ACC112 (cell line): ENCODE results near the gene HELZ2.
"Not testable (repeated sequence)": the region's sequence is repeated elsewhere in the genome, so short reads cannot be mapped to it uniquely, and the experiment has no call there.

ENCODE experiments used
- H2AFZ ChIP-seq: fragments of 200-600 bp; sonication (generic); one replicate; pipeline ENCODE4 v1.6.0; 2017; ENCODE audit warnings: antibody characterized with exemption, low read length; ENCODE audit not compliant: unreplicated experiment
- H3K27ac ChIP-seq: fragments of 200-600 bp; sonication (generic); 2 replicates; pipeline ENCODE4 v1.5.1; 2014; ENCODE audit warnings: low read depth, mild to moderate bottlenecking, antibody characterized with exemption, low read length, moderate library complexity
- H3K27me3 ChIP-seq: fragments of 200-600 bp; sonication (generic); 2 replicates; pipeline ENCODE4 v1.6.1; 2014; ENCODE audit warnings: mild to moderate bottlenecking, antibody characterized with exemption, low read length, moderate library complexity, mixed read lengths; ENCODE audit not compliant: insufficient read depth
- H3K36me3 ChIP-seq: fragments of 200-600 bp; sonication (generic); 2 replicates; pipeline ENCODE4 v1.6.1; 2016; ENCODE audit warnings: mild to moderate bottlenecking, antibody characterized with exemption, low read length, moderate library complexity, mixed read lengths; ENCODE audit not compliant: insufficient read depth
- H3K4me1 ChIP-seq: fragments of 200-600 bp; sonication (generic); one replicate; pipeline ENCODE4 v1.6.1; 2016; ENCODE audit warnings: low read length, mixed read lengths; ENCODE audit not compliant: insufficient read depth, unreplicated experiment, control insufficient read depth
- H3K4me3 ChIP-seq: fragments of 200-600 bp; sonication (generic); 2 replicates; pipeline ENCODE4 v1.5.1; 2014; ENCODE audit warnings: mild to moderate bottlenecking, low read depth, low read length
- H3K79me2 ChIP-seq: fragments of 200-600 bp; sonication (generic); one replicate; pipeline ENCODE4 v1.6.0; 2016; ENCODE audit warnings: low read length; ENCODE audit not compliant: control insufficient read depth, unreplicated experiment, insufficient read depth

HELZ2 gene

DNA sequence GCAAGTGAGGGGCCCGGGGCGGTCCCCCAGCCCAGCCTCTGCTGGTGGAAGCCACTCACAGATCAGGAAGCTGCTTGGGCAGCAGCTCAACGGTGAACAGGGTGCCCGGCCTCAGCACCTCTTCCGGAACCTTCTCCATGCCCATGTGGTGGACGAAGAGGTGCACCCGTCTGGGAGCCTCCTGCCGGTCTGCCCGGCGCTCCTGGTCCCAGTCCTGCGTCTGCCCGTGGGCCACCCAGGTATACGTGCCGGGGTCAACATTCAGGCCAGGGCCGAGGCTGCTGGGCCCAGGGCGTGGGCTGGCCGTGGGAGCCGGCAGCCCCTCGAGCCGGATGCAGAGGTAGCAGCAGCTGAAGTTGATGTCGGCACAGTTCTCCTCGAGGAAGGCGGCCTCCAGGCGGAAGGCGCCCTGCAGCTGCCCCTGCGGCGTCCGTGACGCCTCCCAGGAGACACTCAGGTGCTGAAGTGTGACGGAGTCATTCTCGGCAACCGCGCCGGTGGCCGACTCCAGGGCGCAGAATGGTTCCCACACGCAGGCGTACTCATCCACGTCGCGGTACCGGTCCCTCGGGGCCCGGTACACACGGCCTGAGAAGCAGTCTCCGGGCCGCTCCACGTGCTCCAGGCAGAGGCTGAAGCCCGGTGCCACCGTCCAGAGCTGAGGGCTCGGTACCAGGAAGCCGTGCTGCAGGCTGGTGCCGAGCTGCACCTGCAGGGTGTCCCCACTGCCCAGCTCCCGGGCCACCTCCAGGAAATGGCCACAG, 11.4 kb downstream of the HELZ2 start:
- H3K36me3 ChIP-seq: peaks cover 70% of the 10 kb centered on the region
- H3K79me2 ChIP-seq: peaks cover 4% of the 10 kb centered on the region
- no peaks in the 10 kb centered on the region for H3K27me3 ChIP-seq
- no peak overlapping the region for H2AFZ ChIP-seq
- H3K4me3 ChIP-seq: no peak overlapping the region
- H3K27ac ChIP-seq: no peak overlapping the region
- no peaks in the 10 kb centered on the region for H3K4me1 ChIP-seq

DNA sequence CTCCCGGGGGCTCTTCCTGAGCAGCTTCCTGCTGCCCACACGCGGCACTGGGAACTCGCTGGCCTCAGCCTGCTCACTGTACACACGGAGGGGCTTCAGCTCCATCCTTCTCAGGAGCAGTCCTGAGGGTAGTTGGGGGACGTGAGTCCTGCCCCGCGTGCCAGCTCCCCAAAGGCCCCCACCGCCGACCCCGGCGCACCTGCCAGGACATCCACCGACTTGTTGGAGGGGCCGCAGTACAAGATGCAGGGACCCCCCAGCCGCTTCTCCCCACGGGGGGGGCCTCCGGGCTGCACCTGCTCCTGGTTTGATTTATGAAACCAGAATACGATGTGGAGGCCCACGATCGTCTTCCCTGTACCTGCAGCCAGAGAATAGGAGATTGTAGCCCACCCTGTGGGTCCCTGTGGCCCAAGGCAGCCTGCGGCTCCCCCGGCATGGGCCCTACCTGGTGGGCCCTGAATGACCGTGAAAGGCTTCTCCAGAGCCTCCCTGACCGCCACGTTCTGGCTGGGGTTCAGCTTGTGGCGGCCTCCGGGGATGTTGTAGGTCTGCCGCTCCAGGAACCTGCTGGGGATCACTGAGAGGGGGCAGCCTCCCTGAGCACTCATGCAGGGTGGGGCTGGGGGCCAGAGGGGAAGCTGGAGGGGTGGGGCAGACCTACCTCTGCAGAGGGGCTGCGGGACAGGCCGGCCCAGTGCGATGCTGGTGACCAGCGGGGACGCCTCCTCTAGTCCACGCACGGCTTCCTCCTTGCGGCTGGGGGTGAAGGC, 12.2 kb downstream of the HELZ2 start:
- H3K4me3 ChIP-seq: no peak overlapping the region
- no peak overlapping the region for H2AFZ ChIP-seq
- H3K36me3 ChIP-seq: peaks cover 61% of the 10 kb centered on the region
- H3K79me2 ChIP-seq: peaks cover 2% of the 10 kb centered on the region
- no peaks in the 10 kb centered on the region for H3K4me1 ChIP-seq
- no peak overlapping the region for H3K27ac ChIP-seq
- no peaks in the 10 kb centered on the region for H3K27me3 ChIP-seq

DNA sequence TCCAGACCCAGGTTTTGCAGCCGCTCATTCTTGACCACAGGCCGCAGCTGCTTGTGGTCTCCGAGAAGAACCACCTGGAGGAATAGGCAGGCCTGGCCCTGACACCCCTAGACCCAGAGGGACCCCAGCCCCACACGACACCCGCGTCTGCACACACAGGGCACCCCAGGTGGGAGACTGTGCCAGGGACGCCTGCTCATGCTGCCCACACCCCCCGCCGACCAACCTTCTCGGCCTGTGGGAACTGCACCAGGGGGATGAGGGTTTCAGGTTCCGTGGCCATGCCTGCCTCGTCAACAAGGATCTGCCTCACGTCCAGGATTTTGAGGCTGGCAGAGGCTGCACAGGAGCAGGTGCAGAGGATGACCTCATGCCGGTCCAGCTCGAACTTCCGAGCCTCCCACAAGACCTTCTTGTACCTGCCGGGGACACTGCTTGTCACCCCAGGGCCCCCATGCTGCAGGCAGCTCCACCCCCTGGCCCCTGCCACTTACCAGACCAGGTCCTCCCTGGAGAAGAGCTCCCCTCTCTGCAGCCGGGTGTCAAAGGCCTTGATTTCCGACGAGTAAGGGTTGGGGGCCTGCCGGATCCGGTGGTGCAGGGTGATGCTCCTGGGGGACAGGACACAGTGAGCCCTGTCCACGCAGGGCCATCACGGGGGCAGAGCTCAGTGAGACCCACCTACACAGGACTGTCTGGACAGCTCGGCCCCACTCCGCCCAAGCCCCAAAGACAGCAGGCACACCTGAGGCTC, 13.0 kb downstream of the HELZ2 start:
- Histone ChIP-seq H3K27ac (no peak overlapping the region), H2AFZ (no peak overlapping the region), H3K4me1 (no peaks in the 10 kb centered on the region), H3K36me3 (peaks cover 53% of the 10 kb centered on the region), H3K79me2 (no peaks in the 10 kb centered on the region), H3K27me3 (no peaks in the 10 kb centered on the region), H3K4me3 (no peak overlapping the region)

DNA sequence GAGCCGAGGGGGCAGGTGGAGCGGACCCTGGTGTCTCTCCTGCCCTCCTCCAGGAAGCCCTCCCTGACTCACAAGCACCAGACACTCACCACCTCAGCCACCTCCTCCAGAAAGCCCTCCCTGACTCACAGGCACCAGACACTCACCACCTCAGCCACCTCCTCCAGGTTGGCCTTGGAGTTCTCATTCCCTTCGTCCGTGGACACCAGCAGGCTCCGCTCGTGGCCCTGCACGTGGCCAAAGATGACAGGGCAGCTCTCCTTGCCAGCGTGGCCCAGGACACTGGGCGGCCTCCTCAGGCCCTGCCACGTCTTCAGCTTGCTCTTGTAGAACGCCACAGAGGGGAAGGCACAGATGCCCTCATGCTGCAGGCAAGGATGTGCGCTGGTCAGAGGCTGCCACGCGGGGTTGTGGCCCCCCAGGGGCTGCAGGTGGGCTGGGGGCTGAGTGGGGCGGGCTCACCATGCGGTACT, 13.7 kb downstream of the HELZ2 start:
- Histone ChIP-seq H3K27me3 (no peaks in the 10 kb centered on the region), H3K79me2 (no peaks in the 10 kb centered on the region), H3K36me3 (peaks cover 50% of the 10 kb centered on the region), H3K4me1 (no peaks in the 10 kb centered on the region), H2AFZ (no peak overlapping the region), H3K27ac (no peak overlapping the region), H3K4me3 (no peak overlapping the region)

DNA sequence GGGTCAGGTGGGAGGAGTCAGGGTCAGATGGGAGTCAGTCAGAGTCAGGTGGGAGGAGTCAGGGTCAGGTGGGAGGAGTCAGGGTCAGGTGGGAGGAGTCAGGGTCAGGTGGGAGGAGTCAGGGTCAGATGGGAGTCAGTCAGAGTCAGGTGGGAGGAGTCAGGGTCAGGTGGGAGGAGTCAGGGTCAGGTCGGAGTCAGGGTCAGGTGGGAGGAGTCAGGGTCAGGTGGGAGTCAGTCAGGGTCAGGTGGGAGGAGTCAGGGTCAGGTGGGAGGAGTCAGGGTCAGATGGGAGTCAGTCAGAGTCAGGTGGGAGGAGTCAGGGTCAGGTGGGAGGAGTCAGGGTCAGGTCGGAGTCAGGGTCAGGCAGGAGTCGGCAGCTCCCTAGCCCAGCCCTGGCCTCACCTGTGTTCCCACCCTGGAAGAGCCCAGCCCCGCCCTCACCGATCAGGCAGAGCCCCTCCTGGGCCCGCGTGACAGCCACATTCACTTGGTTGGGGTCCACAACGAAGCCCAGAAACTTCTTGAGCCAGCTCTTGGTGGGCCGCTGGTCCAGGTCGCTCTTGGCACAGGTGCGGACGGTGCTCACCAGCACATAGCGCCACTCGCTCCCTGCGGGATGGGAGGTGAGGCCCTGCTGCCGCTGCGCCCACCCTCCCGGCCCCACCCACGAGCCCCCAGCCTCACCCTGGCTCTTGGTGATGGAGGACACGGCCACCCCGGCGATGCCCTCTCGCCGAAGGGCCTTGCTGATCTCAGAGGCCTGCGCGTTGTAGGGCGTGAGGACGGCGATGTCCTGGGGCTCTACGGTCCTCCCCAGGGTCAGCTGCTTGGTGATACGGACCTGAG, 14.3 kb downstream of the HELZ2 start:
- H3K79me2 ChIP-seq, H2AFZ ChIP-seq, H3K4me1 ChIP-seq, H3K4me3 ChIP-seq, H3K27ac ChIP-seq, H3K27me3 ChIP-seq: not testable (repeated sequence)
- peaks cover 45% of the 10 kb centered on the region for H3K36me3 ChIP-seq

DNA sequence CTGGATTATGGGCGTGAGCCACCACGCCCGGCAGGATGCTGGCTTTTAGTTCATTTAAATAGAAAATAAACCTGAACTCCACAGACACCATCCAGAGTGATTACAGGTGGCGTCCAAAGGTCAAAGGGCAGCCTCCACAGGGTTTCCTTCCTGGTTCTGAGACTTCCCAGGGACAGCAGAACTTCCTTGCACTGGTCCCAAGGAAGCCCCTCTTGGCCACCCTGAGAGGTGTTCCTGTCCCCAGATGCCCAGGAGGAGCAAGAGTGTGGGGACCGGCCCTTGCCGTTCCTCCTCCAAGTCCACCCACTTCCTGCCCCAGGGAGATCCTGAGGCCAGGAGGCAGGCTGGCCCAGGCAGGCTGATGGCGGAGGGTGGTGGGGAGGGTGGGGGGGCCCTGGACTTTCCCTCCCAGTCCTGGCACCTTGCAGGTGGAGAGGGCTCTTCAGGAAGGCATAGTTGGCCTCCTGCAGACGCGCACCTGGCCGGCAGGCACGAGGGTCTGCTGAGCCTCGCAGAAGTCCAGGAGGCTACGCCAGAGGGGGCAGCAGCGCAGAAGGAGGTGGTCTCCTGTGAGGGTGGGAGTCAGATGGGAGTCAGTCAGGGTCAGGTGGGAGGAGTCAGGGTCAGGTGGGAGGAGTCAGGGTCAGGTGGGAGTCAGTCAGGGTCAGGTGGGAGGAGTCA, 15.1 kb downstream of the HELZ2 start:
- Histone ChIP-seq H3K27ac (no peak overlapping the region), H3K4me3 (no peak overlapping the region), H3K36me3 (peaks cover 38% of the 10 kb centered on the region), H3K79me2 (no peaks in the 10 kb centered on the region), H3K27me3 (no peaks in the 10 kb centered on the region), H3K4me1 (no peaks in the 10 kb centered on the region), H2AFZ (no peak overlapping the region)

DNA sequence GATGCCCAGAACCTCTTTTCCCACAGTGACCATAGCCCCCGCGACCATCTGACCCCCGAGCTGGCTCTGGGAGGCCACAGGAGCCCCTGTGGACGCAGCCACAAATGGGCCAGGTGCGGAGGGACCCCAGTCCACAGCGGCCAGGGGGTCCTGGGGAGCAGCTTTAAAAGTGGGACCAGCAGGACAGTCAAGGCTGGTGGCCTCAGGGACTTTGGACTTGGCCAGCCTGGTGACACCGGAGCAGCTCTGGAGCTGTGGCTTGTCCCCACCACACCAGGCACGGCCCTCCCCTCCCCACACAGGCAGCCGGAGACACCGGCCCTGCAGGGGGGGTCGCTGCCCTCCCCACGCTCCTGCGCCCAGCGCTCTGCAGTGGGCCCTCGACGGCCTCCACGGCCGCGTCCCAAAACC, 16.6 kb downstream of the HELZ2 start:
- no peaks in the 10 kb centered on the region for H3K79me2 ChIP-seq
- H3K36me3 ChIP-seq: peaks cover 27% of the 10 kb centered on the region
- no peaks in the 10 kb centered on the region for H3K27me3 ChIP-seq
- no peak overlapping the region for H3K27ac ChIP-seq
- no peak overlapping the region for H2AFZ ChIP-seq
- peaks cover 3% of the 10 kb centered on the region for H3K4me1 ChIP-seq
- no peak overlapping the region for H3K4me3 ChIP-seq

DNA sequence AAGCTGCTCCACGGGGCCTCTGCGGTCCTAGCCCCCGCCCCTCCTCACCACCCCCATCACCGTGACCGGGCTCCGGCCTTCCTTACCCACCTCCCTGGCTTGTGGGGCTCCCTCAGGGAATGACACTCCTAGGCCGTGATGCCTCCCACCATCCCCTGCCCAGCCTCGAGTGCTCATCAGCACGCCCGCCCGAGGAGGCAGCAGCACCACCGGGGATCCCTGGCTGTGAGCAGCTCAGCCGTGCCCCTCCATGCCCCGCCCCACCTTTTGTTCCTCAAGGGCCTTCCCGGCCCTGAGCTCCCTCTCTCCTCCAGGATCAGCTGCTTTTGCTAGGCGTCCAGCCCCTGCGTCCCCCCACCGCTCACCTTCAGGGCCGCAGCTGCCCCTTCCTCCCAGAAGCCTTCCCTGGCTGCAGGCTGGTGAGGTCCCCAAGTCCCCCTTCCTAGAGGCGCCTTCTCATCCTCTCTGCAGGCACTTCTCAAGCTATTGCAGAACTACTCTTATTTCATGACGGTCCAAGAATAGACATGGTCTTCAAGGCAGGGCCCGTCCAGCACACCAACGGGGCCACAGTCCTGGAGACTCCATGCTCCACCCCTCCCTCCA, 17.1 kb downstream of the HELZ2 start:
- Histone ChIP-seq H3K27me3 (no peaks in the 10 kb centered on the region), H3K36me3 (peaks cover 24% of the 10 kb centered on the region), H3K4me1 (peaks cover 3% of the 10 kb centered on the region), H3K27ac (no peak overlapping the region), H3K79me2 (no peaks in the 10 kb centered on the region), H2AFZ (no peak overlapping the region), H3K4me3 (no peak overlapping the region)

DNA sequence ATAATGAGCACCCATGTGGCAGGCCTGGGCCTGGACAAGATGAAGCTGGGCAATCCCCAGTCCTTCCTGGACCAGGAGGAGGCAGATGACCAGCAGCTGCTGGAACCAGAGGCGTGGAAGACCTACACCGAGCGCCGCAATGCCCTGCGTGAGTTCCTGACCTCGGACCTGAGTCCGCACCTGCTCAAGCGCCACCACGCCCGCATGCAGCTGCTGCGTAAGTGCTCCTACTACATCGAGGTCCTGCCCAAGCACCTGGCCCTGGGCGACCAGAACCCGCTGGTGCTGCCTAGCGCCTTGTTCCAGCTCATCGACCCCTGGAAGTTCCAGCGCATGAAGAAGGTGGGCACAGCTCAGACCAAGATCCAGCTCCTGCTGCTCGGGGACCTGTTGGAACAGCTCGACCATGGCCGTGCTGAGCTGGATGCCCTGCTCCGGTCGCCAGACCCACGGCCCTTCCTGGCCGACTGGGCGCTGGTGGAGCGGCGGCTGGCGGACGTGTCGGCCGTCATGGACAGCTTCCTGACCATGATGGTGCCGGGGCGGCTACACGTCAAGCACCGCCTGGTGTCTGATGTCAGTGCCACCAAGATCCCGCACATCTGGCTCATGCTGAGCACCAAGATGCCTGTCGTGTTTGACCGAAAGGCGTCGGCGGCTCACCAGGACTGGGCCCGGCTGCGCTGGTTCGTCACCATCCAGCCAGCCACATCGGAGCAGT, 18.2 kb downstream of the HELZ2 start:
- H3K79me2 ChIP-seq: no peaks in the 10 kb centered on the region
- H3K36me3 ChIP-seq: peaks cover 17% of the 10 kb centered on the region
- no peaks in the 10 kb centered on the region for H3K27me3 ChIP-seq
- peaks cover 3% of the 10 kb centered on the region for H3K4me1 ChIP-seq
- H3K4me3 ChIP-seq: no peak overlapping the region
- no peak overlapping the region for H2AFZ ChIP-seq
- no peak overlapping the region for H3K27ac ChIP-seq
